GM19099 (cell line): ENCODE measurements around the gene NPEPPS.

ENCODE experiments used
- POLR2A ChIP-seq: IDR thresholded peaks from 3 replicates; pipeline ENCODE4 v1.6.1; 2011; ENCODE audit warnings: low read depth; ENCODE audit not compliant: insufficient read length; ENCODE audit errors: extremely low read depth

NPEPPS gene

DNA sequence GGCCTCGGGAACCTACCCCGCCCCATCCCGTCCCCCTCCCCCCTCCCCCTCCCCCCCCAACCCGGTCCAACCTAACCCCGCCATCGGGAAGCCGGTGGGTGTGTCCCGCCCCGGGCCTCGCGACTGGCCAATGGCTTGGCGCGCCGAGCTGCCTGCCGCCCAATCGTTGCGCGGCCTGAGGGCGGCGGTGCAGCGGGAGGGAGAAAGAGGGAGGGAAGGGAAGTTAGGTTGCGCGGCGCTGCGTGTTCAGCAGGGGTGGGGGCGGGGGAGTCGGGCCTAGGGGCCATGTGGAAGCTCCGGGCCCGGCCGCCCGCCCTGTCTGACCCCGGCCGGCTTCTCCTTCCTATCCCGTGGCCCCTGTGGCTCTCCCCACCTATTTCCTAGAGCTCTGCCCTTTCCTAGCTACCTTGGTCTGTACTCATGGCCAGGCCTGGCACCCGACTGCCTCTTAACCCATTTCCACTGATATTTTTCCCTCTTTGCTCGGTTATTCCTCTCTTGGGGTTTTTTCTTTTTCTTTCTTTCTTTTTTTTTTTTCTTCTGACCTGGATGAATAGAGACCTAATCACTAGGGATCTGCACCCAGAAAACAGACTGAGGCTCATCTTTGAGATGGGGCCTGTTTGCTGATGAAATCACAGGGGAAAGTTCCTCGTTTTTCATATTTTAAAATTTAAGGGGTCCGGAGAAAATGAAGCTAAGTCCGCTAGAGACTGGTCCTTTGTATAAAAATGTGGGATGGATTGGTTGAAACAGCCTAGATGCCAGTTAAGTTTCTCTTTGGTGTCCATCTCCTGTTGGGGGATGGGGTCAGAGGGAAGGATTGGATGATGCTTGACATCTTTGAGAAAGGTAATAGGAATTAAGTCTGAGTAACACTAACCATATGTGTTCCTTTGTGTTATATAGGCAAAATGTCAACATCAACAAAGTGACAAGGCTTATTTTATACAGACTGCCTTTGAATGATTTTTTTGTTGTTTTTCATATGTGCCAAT, 119.9 kb downstream of the NPEPPS start:
- no peak for TF ChIP-seq POLR2A

DNA sequence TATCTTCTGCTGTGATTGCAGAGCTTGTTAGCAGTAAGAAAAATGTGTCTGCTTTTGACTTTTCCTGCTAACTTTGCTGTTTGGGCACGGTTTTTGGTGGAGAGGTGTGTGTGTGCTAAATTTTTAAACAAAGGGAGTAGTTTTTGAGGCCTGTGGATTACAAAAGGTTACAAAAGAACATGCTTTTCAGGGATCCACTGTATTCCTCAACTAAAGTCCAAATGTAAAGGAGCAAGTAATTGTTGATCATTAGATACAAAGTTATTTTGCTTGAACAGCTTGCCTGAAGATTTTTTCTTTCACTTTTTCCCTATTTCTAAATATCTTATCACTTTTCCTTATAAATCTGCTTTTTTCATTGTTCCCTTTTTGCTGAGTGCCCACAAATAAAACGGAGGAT, 120.8 kb downstream of the NPEPPS start:
- TF ChIP-seq POLR2A, result no peak

DNA sequence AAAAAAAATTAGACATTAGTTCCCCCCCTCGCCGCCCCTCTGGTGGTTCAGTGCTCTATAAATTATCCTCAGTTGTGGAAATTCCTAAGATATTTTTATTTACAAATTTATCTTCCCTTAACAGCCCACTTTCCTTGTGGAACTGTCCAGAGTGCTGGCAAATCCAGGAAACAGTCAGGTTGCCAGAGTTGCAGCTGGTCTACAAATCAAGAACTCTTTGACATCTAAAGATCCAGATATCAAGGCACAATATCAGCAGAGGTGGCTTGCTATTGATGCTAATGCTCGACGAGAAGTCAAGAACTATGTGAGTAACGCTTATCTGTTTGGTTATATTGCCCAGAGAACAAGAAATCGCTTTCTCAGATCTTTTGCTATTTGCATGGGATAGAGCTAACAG, 121.7 kb downstream of the NPEPPS start:
- no peak for TF ChIP-seq POLR2A

DNA sequence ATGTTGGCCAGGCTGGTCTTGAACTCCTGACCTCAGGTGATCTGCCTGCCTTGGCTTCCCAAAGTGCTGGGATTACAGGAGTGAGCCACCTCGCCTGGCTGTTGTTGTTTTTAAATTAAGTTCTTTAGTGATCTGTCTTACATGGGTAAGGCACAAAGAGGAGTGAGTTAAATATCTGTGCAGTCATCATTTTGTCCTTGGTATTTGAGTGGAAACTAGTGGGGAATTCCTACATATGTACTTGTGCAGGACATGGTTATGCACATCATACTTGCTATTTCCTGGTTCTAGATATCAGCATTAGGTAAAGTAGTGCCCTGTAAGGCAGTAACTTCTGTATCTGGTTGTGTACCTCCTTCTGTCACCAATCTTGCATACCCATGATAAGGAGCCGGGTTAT, 122.5 kb downstream of the NPEPPS start:
- no peak for TF ChIP-seq POLR2A

DNA sequence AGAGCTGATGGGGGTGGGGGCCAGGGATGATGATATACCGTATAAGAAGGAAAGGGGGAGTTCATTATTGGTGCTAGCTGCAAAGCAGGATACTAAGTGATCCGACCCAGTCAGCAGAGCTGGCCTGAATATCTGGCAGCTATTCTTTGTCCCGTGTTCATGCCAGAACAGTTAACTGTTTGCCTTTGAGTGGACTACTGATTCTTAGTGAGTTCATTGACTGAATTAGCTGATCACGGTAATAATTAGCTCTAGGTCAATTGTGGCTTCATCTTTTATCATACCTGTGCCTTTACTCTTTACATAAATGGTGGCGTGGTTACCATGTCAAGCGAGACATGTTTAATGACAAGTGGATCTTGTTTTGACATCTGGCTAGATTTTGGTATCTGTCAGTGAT, 124.1 kb downstream of the NPEPPS start:
- TF ChIP-seq POLR2A, result no peak

DNA sequence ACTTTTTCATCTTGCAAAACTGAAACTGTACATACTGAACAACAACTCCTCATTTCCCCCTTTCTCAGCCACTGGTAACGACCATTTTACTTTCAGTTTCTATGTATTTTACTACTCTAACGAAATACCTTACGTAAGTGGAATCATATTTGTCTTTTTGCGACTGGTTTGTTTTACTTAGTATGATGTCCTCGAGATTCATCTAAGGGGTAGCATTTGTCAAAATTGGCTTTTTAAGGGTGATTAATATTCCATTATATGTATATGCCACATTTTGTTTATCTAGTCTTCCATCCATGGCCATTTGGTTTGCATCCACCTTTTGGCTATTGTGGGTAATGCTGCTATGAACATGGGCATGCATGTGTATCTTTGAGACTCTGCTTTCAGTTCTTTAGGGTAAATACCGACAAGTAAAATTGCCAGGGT, 129.2 kb downstream of the NPEPPS start:
- no peak for TF ChIP-seq POLR2A

DNA sequence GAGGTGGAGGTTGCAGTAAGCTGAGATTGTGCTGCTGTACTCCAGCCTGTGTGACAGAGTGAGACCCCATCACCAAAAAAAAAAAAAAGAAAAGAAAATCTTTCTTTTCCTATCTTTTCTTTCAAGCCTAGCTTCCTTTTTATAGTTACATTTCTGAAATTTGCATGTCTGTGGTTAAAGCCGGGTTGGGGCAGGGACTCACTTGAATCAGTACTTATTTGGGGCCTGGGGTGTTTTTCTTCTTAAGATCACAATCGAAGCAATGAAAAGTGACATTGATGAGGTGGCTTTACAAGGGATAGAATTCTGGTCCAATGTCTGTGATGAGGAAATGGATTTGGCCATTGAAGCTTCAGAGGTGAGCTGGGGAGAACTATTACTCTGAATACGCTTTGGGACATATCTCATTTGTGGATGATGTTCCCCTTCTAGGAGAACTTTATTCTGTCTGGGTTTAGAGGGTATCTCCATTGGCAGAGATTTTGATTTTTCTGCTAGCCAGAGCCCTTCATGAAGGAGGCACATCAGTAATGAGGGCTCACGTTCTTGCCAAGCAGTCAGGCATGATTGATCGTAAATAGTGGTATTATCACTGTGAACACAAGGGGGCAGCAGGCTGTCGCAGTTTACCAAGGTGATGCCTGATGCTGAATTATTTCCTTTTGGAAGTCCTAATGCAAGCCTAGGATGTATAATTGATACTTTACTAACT, 133.2 kb downstream of the NPEPPS start:
- no peak for TF ChIP-seq POLR2A

DNA sequence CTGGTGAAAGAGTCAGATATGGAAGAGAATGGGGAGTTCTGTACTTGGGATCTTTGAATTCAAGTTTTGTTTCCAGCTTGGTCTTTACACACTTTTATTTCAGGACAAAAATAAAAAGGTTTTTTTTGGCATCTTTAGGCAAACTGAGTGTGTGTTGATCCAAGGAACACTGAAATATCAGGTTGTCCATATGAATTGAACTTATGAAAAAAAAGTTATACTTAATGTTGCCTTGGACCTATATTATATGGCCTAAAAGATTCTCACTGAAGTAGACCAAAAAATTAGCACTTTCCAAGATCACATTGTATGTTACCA, 133.7 kb downstream of the NPEPPS start:
- no peak for TF ChIP-seq POLR2A

DNA sequence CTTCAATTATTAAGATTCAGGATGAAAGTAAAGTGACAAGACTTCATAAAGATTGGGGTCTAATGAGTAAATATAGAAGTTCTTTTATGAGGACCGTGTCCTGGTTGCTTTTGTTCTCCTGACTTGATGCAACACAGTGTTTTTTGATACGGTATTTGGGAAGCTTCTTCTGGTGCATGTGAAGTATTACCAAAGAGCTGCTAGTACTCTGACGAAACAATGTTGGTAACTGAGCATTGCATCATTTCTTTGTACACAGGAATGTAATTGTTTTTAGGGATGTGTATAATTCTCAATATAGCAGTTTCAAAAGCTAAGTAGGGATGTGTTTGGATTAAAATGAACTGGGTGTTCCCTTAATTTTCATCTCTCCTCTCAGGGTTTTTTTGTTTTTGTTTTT, 134.7 kb downstream of the NPEPPS start:
- no peak for TF ChIP-seq POLR2A

DNA sequence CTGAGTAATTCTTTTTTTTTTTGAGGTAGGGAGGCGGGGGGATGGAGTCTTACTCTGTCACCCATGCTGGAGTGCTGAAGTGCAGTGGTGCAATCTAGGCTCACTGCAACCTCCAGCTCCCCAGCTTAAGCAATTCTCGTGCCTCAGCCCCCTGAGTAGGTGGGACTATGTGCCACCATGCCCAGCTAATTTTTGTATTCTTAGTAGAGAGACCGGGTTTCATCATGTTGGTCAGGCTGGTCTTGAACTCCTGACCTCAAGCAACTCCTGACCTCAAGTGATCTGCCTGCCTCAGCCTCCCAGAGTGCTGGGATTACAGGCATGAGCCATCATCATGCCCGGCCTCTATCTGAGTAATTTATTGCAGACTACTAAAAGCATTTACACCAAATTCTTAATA, 138.2 kb downstream of the NPEPPS start:
- no peak for TF ChIP-seq POLR2A

DNA sequence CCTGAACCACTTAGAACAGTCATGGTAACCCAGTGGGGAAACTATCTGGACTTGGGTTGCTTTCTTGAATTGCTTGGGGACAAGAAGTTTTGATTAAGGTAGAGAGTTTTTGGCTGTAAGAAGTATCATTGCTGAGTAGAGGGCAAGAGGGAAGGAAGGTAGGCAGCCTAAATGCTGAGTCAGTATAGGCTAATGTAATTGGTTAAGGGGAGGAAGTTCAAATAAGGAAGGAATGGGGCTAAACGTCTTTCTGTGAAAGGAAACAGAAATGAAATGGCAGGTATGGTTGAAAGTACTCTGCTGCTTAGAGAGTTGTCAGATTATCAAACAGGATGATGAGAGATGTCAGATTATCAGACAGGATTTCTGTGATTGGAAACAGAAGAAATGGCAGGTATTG, 139.2 kb downstream of the NPEPPS start:
- no peak for TF ChIP-seq POLR2A
